HG02798 (cell line): Measurements from ENCODE around the gene RAD51.
"Not testable (repeated sequence)": the region's sequence is repeated elsewhere in the genome, so short reads cannot be mapped to it uniquely, and the experiment has no call there.

Source experiments
- ATAC-seq: cut with Tn5 transposase; IDR thresholded peaks from one replicate; pipeline ENCODE4 v1.9.1; 2021; ENCODE audit warnings: mild to moderate bottlenecking; ENCODE audit not compliant: unreplicated experiment, poor library complexity

Gene RAD51

GRCh38 chr15:40694688-40695468 lies at the start of gene RAD51:
RAD51 (plus strand) TSS chr15:40695174; CDS start chr15:40698759, 3,585 bp downstream.
- ATAC-seq: peak; percentile 85

GRCh38 chr15:40647523-40647922 lies 47.5 kb upstream of the RAD51 start:
- ATAC-seq: no peak

- ATAC-seq: no peak
Measured at GRCh38 chr15:40650479-40650878, 44.5 kb upstream of the RAD51 start.

GRCh38 chr15:40660686-40661085 lies 34.3 kb upstream of the RAD51 start:
- no peak for ATAC-seq

DNA sequence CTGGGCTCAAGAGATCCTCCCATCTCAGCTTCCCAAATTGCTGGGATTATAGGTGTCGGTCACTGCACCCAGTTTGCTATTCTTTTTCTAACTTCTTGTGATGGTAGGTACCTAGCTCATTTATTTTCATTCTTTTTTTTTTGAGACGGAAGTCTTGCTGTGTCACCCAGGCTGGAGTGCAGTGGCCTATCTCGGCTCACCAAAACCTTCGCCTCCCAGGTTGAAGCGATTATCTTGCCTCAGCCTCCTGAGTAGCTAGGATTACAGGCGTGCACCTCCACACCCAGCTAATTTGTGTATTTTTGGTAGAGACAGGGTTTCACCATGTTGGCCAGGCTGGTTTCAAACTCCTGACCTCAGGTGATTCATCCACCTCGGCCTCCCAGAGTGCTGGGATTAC lies 30.1 kb upstream of the RAD51 start:
- ATAC-seq: no peak

DNA sequence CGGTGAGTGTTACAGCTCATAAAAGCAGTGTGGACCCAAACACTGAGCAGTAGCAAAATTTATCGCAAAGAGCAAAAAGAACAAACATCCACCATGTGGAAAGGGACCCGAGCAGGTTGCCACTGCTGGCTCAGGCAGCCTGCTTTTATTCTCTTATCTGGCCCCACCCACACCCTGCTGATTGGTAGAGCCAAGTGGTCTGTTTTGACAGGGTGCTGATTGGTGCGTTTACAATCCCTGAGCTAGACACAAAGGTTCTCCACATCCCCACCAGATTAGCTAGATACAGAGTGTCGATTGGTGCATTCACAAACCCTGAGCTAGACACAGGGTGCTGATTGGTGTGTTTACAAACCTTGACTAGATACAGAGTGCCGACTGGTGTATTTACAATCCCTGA lies 18.7 kb upstream of the RAD51 start:
- not testable (repeated sequence) for ATAC-seq

DNA sequence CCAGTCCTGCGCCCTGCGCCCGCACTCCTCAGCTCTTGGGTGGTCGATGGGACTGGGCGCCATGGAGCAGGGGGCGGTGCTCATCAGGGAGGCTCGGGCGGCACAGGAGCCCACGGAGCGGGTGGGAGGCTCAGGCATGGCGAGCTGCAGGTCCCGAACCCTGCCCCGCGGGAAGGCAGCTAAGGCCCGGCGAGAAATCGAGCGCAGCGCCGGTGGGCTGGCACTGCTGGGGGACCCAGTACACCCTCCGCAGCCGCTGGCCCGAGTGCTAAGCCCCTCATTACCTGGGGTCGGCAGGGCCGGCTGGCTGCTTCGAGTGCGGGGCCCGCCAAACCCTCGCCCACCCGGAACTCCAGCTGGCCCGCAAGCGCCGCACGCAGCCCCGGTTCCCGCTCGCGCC lies 18.1 kb upstream of the RAD51 start:
- not testable (repeated sequence) for ATAC-seq

- no peak for ATAC-seq
Measured at GRCh38 chr15:40680151-40680550, 14.8 kb upstream of the RAD51 start.

- ATAC-seq: not testable (repeated sequence)
Measured at GRCh38 chr15:40680959-40681358, 14.0 kb upstream of the RAD51 start.

- ATAC-seq: no peak
Measured at GRCh38 chr15:40684381-40684780, 10.6 kb upstream of the RAD51 start.

DNA sequence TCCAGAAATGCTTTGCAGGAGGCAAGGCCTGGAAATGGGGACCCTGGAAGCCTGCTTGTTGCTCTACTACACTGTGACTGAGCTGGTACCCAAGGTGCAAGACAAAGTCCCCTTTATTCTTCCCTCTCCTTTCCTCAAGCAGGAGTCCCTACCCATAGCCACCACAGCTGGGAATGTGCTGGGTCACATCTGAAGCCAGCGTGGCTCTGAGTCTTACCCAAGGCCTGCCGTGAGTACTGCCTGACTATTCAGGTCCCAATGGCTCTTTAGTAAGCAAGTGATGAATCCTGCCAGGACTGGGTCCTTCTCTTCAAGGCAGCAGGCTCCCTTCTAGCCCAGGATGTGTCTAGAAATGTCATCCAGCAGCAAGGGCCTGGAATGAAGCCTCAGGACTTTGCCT lies 9.6 kb upstream of the RAD51 start:
- ATAC-seq: no peak

DNA sequence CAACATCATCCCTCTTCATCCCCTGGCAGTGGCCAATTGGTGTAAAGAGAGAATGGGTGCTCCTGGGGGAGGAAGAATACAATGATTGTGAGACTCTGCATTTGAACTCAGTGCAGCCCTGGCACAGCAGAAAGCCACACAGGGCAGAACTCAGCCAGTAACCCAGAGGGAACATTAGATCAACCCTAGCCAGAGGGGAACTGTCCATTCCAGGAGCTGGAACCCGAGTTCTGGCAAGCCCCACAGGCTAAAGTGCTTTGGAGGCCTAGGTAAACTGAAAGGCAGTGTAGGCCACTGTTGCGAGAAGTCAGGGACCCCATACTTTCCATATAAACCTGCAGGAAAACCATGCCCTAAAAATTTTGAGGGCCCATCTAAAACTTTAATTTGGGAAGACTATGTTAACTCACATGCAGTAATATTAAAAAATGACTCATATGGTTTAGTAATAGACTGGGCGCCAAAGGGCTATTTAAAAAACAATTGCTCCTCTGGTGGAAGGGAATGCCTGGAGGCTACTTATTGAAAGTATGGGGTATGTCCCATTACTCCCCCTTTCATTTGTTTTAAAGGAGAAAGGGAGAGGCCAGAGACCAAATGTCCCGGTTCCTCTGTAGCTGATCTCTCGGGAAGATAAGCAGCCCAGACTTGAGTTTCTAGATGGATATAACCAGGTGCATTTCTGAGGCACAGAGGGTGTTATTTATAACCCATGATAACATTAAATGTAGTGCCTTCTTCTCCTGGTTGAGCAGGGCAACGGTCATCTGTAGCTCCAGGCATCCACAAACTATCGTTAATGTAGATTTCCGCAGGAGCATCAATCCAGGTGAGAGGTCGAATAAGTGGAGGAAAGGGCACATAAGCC lies 5.8 kb upstream of the RAD51 start:
- no peak for ATAC-seq

GRCh38 chr15:40691737-40692136 lies 3.2 kb upstream of the RAD51 start:
- no peak for ATAC-seq

GRCh38 chr15:40693904-40694687 lies 878 bp upstream of the RAD51 start:
- ATAC-seq: peak; percentile 9

DNA sequence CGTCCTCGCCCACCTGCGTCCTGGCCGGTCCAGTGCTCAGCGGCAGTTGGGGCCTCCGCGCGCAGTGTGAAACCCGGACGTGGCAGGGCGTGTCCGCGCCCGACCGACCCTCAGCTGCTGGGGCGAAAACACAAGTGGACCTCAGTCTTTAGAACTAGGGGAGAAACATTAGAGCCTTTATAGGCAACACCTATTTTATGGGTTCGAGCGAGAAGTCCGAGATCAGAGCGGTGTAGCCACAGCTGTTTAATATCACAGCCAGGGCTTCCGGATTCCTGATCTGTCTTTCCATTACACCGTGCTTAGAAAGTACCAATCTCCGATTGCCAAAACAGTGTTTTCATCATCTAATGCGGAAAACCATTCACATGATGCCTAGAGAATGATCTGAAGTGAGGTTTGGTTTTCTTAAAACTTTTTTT lies 506 bp downstream of the RAD51 start:
- ATAC-seq: peak; percentile 0

- no peak for ATAC-seq
Measured at GRCh38 chr15:40696228-40696627, 1.3 kb downstream of the RAD51 start.

DNA sequence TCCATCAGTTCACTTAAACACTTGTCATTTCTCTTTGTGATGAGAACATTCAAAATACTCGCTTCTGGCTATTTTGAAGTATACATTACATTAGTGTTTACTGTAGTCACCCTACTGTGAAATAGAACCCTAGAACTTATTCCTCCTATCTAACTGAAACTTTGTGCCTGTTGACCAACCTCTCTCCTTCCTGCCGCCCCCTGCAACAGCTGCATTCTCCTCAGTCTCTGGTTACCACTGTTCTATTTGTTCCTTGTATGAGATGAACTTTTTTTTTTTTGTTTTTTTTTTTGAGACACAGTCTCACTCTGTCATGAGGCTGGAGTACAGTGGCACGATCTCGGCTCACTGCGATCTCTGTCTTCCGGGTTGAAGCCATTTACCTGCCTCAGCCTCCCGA lies 2.9 kb downstream of the RAD51 start:
- ATAC-seq: no peak

DNA sequence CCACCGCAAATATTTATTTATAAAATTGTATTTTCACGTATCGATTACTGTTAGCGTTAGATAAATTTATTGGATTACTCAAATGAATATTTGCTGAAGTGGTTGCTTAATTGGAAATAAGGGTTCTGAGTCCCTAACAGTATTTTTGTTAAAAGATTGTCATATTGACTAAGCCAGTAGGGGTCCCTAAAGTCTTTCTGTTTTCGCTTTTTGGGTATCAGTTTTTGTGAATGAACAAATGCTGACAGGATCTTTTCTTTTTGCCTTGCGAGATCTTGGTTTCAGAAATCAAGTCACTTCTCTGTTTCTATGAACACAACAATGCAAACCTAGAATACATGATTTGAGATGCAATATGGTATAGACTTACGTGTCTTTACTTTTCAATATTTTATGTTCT lies 7.1 kb downstream of the RAD51 start:
- no peak for ATAC-seq

DNA sequence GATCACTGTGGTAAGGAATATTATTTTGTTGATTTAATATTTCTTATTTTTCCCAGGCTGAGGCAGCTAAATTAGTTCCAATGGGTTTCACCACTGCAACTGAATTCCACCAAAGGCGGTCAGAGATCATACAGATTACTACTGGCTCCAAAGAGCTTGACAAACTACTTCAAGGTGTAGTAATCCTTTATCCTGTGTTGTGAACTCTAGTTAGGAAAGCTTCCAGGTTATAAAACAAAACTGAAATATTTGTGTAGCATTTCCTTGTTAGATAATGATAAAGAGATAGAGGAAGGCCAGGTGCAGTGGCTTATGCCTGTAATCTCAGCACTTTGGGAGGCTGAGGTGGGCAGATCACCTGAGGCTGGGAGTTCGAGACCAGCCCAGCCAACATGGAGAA lies 11.1 kb downstream of the RAD51 start:
- no peak for ATAC-seq

- ATAC-seq: no peak
Measured at GRCh38 chr15:40714144-40714543, 19.2 kb downstream of the RAD51 start.

DNA sequence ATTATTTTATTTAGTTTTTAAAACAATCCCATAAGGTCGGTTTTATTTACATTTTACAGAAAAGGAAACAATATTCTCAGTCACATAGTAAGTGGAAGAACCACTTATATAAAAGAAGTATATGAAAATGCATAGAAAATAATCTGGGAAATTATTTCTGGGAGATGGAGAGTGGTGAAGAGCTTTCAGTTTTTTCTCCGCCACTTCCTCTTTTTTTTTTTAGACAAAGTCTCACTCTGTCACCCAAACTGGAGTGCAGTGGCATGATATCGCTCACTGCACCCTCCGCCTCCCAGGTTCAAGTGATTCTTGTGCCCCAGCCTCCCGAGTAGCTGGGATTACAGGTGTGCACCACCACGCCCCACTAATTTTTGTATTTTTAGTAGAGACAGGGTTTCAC lies 21.2 kb downstream of the RAD51 start:
- no peak for ATAC-seq
